PC-3 (cell line): ENCODE measurements around the gene GMEB2.

Experiments used
- EZH2 ChIP-seq: fragments of 300-600 bp; sonication (generic); IDR thresholded peaks from one replicate; pipeline ENCODE4 v1.6.1; 2017; ENCODE audit warnings: antibody characterized with exemption, mild to moderate bottlenecking, low read length; ENCODE audit not compliant: unreplicated experiment
- TF ChIP-seq, protein P1 (sequence below): fragments of 300-600 bp; sonication (generic); conservative IDR thresholded peaks from 2 replicates; pipeline ENCODE4 v1.5.1; 2017; ENCODE audit warnings: antibody characterized with exemption, low read depth, mild to moderate bottlenecking, low read length

DNA sequence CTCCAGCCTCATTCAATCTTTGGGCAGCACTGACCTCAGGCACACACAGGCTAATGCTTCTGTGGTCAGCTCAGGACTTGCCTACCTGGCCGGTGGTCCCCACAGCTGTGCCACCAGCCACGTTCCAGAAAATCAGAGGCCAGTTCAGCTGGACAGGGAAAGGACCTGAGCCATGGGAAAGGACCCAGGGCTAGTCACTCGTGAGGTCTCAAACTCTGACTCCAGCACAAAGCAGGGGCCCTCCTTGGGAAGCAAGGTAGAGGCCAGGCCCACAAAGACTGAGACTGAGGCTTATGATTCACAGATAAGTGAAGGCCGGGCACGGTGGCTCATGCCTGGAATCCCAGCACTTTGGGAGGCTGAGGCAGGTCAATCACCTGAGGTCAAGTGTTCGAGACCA is 30.5 kb downstream of the GMEB2 start:
- TF ChIP-seq, protein P1, sequence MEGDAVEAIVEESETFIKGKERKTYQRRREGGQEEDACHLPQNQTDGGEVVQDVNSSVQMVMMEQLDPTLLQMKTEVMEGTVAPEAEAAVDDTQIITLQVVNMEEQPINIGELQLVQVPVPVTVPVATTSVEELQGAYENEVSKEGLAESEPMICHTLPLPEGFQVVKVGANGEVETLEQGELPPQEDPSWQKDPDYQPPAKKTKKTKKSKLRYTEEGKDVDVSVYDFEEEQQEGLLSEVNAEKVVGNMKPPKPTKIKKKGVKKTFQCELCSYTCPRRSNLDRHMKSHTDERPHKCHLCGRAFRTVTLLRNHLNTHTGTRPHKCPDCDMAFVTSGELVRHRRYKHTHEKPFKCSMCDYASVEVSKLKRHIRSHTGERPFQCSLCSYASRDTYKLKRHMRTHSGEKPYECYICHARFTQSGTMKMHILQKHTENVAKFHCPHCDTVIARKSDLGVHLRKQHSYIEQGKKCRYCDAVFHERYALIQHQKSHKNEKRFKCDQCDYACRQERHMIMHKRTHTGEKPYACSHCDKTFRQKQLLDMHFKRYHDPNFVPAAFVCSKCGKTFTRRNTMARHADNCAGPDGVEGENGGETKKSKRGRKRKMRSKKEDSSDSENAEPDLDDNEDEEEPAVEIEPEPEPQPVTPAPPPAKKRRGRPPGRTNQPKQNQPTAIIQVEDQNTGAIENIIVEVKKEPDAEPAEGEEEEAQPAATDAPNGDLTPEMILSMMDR, result no peak
- no peak for TF ChIP-seq EZH2
